Spinal cord (tissue), 10 donors: Measurements from ENCODE around the gene FRG2B. TPM values are rescaled to one million over a fixed set of nuclear protein-coding genes. Genes with fewer than 3 reads are reported as not detected.
"Not testable (repeated sequence)": the region's sequence is repeated elsewhere in the genome, so short reads cannot be mapped to it uniquely, and the experiment has no call there.

ENCODE experiments used
- DNase-seq, 6 donors: peaks; one replicate each; pipeline versions ENCODE4 v3.0.0 to v3.0.0-alpha.2; 2013 to 2015; ENCODE audit warnings: low spot score in 6 of 6, low read depth in 4 of 6
- H3K27ac ChIP-seq: one replicate; pipeline ENCODE4 v1.5.1; 2013; ENCODE audit warnings: low read depth, low read length, control low read depth
- H3K27me3 ChIP-seq: one replicate; pipeline ENCODE4 v1.6.1; 2013; ENCODE audit warnings: low read length; ENCODE audit not compliant: control insufficient read depth, insufficient read depth
- H3K36me3 ChIP-seq: one replicate; pipeline ENCODE4 v1.6.1; 2013; ENCODE audit warnings: low read length; ENCODE audit not compliant: control insufficient read depth, insufficient read depth
- H3K4me1 ChIP-seq: one replicate; pipeline ENCODE4 v1.6.1; 2013; ENCODE audit warnings: low read length; ENCODE audit not compliant: control insufficient read depth, insufficient read depth
- H3K4me3 ChIP-seq: one replicate; pipeline ENCODE4 v1.5.1; 2013; ENCODE audit warnings: low read depth, low read length, control low read depth
- H3K9me3 ChIP-seq: one replicate; pipeline ENCODE4 v1.6.1; 2013; ENCODE audit warnings: low read length; ENCODE audit not compliant: control insufficient read depth, insufficient read depth
- WGBS: methylation state at CpG from one replicate; pipeline ENCODE4 v1.1.5; 2013; ENCODE audit warnings: missing lambda C conversion rate; ENCODE audit not compliant: insufficient coverage; 5-methylcytosine and 5-hydroxymethylcytosine counted together
- long read RNA-seq, 4 donors: transcript quantifications; one replicate each; lab custom pipeline, GENCODE V29; 2026
- polyA plus RNA-seq, 2 donors: library from polyadenylated mRNA; unstranded; fragments of 120-200 nt; gene quantifications; one replicate each; pipeline ENCODE4 v1.2.1, GENCODE V29; 2013; ENCODE audit not compliant: insufficient read length in 2 of 2
- total RNA-seq, 2 donors: library from RNA; depleted of rRNA in 1 of 2; stranded (reverse); fragments of 120-200 nt in 1 of 2; fragments of >200 nt in 1 of 2; gene quantifications; one replicate each; pipeline versions ENCODE4 v1.2.3 to v1.2.4, GENCODE V29; 2013 to 2014
- donor health status: healthy.

Gene FRG2B
- total RNA-seq (not detected), polyA plus RNA-seq (not detected)
- long read RNA-seq, donor 1: 0 reads
- long read RNA-seq, donor 2: 0 reads
- long read RNA-seq, donor 3: 0 reads
- long read RNA-seq, donor 4: 0 reads

GRCh38 chr10:133626695-133627094, at the start of gene FRG2B:
TSS of gene FRG2B (minus strand) at chr10:133626795. CDS start at chr10:133626742, 53 bp downstream.
- not testable (repeated sequence) for H3K4me1 ChIP-seq, H3K36me3 ChIP-seq, H3K27ac ChIP-seq, H3K27me3 ChIP-seq, DNase-seq, H3K9me3 ChIP-seq, H3K4me3 ChIP-seq
- WGBS: no CpG with 5 or more reads among the region's 10 CpGs

- H3K9me3 ChIP-seq, H3K4me3 ChIP-seq, DNase-seq, H3K36me3 ChIP-seq, H3K27ac ChIP-seq, H3K27me3 ChIP-seq, H3K4me1 ChIP-seq: not testable (repeated sequence)
- WGBS: no CpG with 5 or more reads among the region's 40 CpGs
These were observed 40.9 kb upstream of the FRG2B start for GRCh38 chr10:133667446-133667845.

GRCh38 chr10:133663544-133664160, 37.1 kb upstream of the FRG2B start:
- H3K4me3 ChIP-seq, H3K27me3 ChIP-seq, H3K27ac ChIP-seq, H3K9me3 ChIP-seq, DNase-seq, H3K36me3 ChIP-seq, H3K4me1 ChIP-seq: not testable (repeated sequence)
- WGBS: 16% methylated on average over 3 of the region's 4 CpGs

DNA sequence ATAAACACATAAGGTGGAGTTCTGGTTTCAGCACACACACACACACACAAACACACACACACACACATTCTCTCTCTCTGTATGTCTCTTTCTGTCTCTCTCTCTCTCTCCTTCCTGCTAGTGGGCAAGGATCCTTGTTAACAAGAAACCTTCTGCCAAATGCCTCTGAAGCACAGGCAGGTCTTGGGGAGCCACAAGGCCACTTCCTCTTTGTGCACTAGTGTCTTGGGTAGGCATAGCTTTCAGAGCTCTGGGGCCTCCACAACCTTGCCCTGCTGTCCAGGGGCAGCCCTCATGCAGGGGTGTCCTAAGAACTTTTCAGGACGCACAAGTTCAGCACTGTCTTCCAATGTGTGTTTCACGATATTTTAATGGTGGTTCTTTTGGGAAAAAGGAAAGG, 34.5 kb upstream of the FRG2B start:
- not testable (repeated sequence) for H3K27me3 ChIP-seq, H3K9me3 ChIP-seq, H3K4me1 ChIP-seq, H3K4me3 ChIP-seq, DNase-seq, H3K36me3 ChIP-seq, H3K27ac ChIP-seq
- WGBS: no CpG with 5 or more reads among the region's 2 CpGs

GRCh38 chr10:133660516-133660915, 33.9 kb upstream of the FRG2B start:
- H3K27ac ChIP-seq, H3K4me3 ChIP-seq, H3K36me3 ChIP-seq, H3K9me3 ChIP-seq, H3K27me3 ChIP-seq, DNase-seq, H3K4me1 ChIP-seq: not testable (repeated sequence)
- WGBS: 60% methylated on average over 6 of the region's 6 CpGs

DNA sequence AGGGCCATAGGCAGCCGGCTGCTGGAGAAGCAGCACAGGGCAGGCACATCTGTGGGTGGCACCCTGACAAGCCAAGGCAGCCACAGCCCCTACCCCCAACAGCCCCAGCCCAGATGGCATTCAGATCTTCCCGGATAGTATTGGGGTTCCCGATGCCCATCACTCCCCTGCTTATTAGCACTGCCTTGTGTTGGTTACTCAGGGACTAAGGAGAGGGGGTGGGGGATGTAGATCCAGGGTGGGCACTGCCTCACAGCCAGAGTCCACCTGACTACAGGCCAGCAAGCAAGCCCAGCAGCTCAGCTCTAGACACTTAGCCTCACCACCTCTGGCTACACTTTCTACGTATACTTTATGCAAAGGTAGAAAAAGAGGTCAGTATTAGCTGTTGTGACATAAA, 30.7 kb upstream of the FRG2B start:
- H3K4me3 ChIP-seq, DNase-seq, H3K27ac ChIP-seq, H3K9me3 ChIP-seq, H3K36me3 ChIP-seq, H3K27me3 ChIP-seq, H3K4me1 ChIP-seq: not testable (repeated sequence)
- WGBS: no CpG with 5 or more reads among the region's 4 CpGs

DNA sequence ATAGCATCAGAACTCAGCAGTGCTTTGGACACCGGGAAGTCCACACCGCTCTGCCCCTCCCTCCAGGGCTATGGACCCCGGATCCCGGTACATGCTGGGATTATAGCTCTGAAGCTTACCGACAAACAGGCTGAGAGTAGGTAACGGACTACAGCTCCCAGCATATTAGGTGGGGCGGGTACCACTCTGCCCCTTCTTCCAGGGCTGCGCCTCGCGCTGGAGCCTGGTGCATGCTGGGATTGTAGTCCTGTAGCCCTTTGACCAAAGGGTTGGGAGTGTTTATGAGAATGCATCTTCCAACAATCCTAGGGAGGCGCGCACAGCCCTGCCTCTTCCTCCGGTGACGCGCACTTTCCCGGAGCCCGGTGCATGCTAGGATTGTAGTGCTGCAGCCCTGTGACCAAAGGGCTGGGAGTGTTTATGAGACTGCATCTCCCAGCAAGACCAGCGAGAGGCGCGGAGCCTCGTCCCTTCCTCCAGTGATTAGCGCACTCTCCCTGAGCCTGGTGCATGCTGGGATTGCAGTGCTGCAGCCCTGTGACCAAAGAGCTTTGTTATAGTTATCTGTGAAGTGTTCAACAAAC, 22.4 kb upstream of the FRG2B start:
- not testable (repeated sequence) for H3K27me3 ChIP-seq, H3K27ac ChIP-seq, H3K4me1 ChIP-seq, H3K4me3 ChIP-seq, H3K9me3 ChIP-seq, H3K36me3 ChIP-seq, DNase-seq
- no CpG with 5 or more reads among the region's 22 CpGs for WGBS

- not testable (repeated sequence) for H3K4me3 ChIP-seq, H3K4me1 ChIP-seq, H3K27me3 ChIP-seq, DNase-seq, H3K27ac ChIP-seq, H3K36me3 ChIP-seq, H3K9me3 ChIP-seq
- WGBS: no CpG with 5 or more reads among the region's 18 CpGs
These were observed 20.6 kb upstream of the FRG2B start for GRCh38 chr10:133647075-133647748.

GRCh38 chr10:133637846-133638235, 11.2 kb upstream of the FRG2B start:
- H3K4me1 ChIP-seq, H3K27ac ChIP-seq, H3K27me3 ChIP-seq, H3K4me3 ChIP-seq, H3K9me3 ChIP-seq, DNase-seq, H3K36me3 ChIP-seq: not testable (repeated sequence)
- no CpG with 5 or more reads among the region's 30 CpGs for WGBS
